SK-N-SH (cell line): Measurements from ENCODE around the gene KLF12. TPM values are rescaled to one million over a fixed set of nuclear protein-coding genes. Genes with fewer than 3 reads are reported as not detected.

Experiments
- CTCF ChIA-PET: fragments of 300-600, 350-600 bp; formaldehyde crosslinking; extraction: SDS; loops from one replicate; lab custom pipeline; 2021; lab: Yijun Ruan, JAX
- POLR2A ChIA-PET: fragments of 350-600 bp; sonication (Branson Sonifier 250); formaldehyde crosslinking; extraction: SDS; loops from one replicate; lab custom pipeline; 2020; ENCODE audit warnings: antibody characterized with exemption, inconsistent platforms; lab: Yijun Ruan, JAX
- DNase-seq: peaks from one replicate; pipeline ENCODE4 v3.0.0; 2012
- H2AFZ ChIP-seq: fragments of 200-600 bp; sonication (generic); 2 replicates; pipeline ENCODE4 v1.8.1; 2016; ENCODE audit warnings: antibody characterized with exemption, mild to moderate bottlenecking, low read depth
- H3F3A ChIP-seq: fragments of 200-600 bp; sonication (generic); replicated peaks from 2 replicates; pipeline ENCODE3; 2016; ENCODE audit warnings: antibody characterized with exemption, mild to moderate bottlenecking; ENCODE audit not compliant: insufficient read depth
- H3K27ac ChIP-seq, 2 experiments: fragments of 200-500 bp in 1 of 2; fragments of 200-600 bp in 1 of 2; sonication (Bioruptor generic) in 1 of 2; sonication (generic), shearing (Covaris generic) in 1 of 2; 2 replicates each; pipeline versions ENCODE4 v1.5.1 to v1.6.1; 2014 to 2016; ENCODE audit warnings: low read depth in 2 of 2, inconsistent platforms in 1 of 2, low read length in 1 of 2, mild to moderate bottlenecking in 1 of 2, mixed read lengths in 1 of 2
- H3K27me3 ChIP-seq: fragments of 200-600 bp; sonication (generic), shearing (Covaris generic); 2 replicates; pipeline ENCODE4 v1.6.1; 2016; ENCODE audit warnings: mixed run types; ENCODE audit not compliant: insufficient read depth
- H3K36me3 ChIP-seq, 2 experiments: fragments of 200-500 bp in 1 of 2; fragments of 200-600 bp in 1 of 2; sonication (Bioruptor generic) in 1 of 2; sonication (generic) in 1 of 2; replicated peaks in 1 of 2; 2 replicates each; pipeline versions ENCODE3 to v1.5.1; 2014 to 2016; ENCODE audit warnings: low read length in 1 of 2, mild to moderate bottlenecking in 1 of 2; ENCODE audit not compliant: insufficient read depth in 2 of 2, control insufficient read depth in 1 of 2
- H3K4me1 ChIP-seq, 2 experiments: fragments of 200-500 bp in 1 of 2; fragments of 200-600 bp in 1 of 2; sonication (Bioruptor generic) in 1 of 2; sonication (generic), shearing (Covaris generic) in 1 of 2; 2 replicates each; pipeline versions ENCODE4 v1.5.1 to v1.6.1; 2014 to 2016; ENCODE audit warnings: low read depth in 1 of 2, low read length in 1 of 2, mixed run types in 1 of 2; ENCODE audit not compliant: insufficient read depth in 2 of 2, control insufficient read depth in 1 of 2
- H3K4me2 ChIP-seq: fragments of 200-600 bp; sonication (generic), shearing (Covaris generic); 2 replicates; pipeline ENCODE4 v1.6.1; 2017; ENCODE audit warnings: mixed run types
- H3K4me3 ChIP-seq, 2 experiments: fragments of 200-500 bp in 1 of 2; fragments of 200-600 bp in 1 of 2; sonication (Bioruptor generic) in 1 of 2; sonication (generic), shearing (Covaris generic) in 1 of 2; 2 replicates each; pipeline versions ENCODE4 v1.5.1 to v1.8.1; 2014 to 2016; ENCODE audit warnings: low read depth in 2 of 2, inconsistent platforms in 1 of 2, low read length in 1 of 2, mild to moderate bottlenecking in 1 of 2, mixed read lengths in 1 of 2, moderate library complexity in 1 of 2
- H3K79me2 ChIP-seq: fragments of 200-600 bp; sonication (generic); 2 replicates; pipeline ENCODE4 v1.8.1; 2017; ENCODE audit warnings: mild to moderate bottlenecking; ENCODE audit not compliant: insufficient read depth
- H3K9ac ChIP-seq: fragments of 200-600 bp; sonication (generic); 2 replicates; pipeline ENCODE4 v1.6.1; 2017; ENCODE audit warnings: mixed run types
- H3K9me2 ChIP-seq: fragments of 200-600 bp; sonication (generic); 2 replicates; pipeline ENCODE4 v1.6.1; 2017; ENCODE audit warnings: mixed run types
- H3K9me3 ChIP-seq: fragments of 200-600 bp; sonication (generic); 2 replicates; pipeline ENCODE4 v1.6.1; 2017; ENCODE audit warnings: mixed run types, mild to moderate bottlenecking, moderate library complexity
- H4K20me1 ChIP-seq: fragments of 200-600 bp; sonication (generic); 2 replicates; pipeline ENCODE4 v1.6.1; 2017; ENCODE audit warnings: mild to moderate bottlenecking, mixed run types; ENCODE audit not compliant: insufficient read depth
- CHD2 ChIP-seq: fragments of 150-350 bp; IDR thresholded peaks from 2 replicates; pipeline ENCODE4 v1.6.1; 2018; ENCODE audit warnings: low read length; ENCODE audit not compliant: partially characterized antibody
- EZH2phosphoT487 ChIP-seq: fragments of 200-600 bp; sonication (generic); IDR thresholded peaks from 2 replicates; pipeline ENCODE4 v1.6.1; 2017; ENCODE audit warnings: low read depth, mixed run types, mild to moderate bottlenecking, antibody characterized with exemption, moderate library complexity, borderline replicate concordance
- FOSL2 ChIP-seq: IDR thresholded peaks from 2 replicates; pipeline ENCODE4 v1.4.0; 2012; ENCODE audit warnings: low read depth, mild to moderate bottlenecking, moderate library complexity, borderline replicate concordance
- FOXM1 ChIP-seq: IDR thresholded peaks from 2 replicates; pipeline ENCODE4 v1.4.0; 2012; ENCODE audit warnings: low read depth, mild to moderate bottlenecking
- MXI1 ChIP-seq: IDR thresholded peaks from 2 replicates; pipeline ENCODE4 v1.6.1; 2012; ENCODE audit warnings: mild to moderate bottlenecking, low read depth, low read length, improper control_type of control experiment
- POLR2AphosphoS5 ChIP-seq: IDR thresholded peaks from 2 replicates; pipeline ENCODE4 v1.6.1; 2012; ENCODE audit warnings: low read depth, low read length
- RAD21 ChIP-seq: IDR thresholded peaks from 2 replicates; pipeline ENCODE4 v1.6.1; 2012; ENCODE audit warnings: mild to moderate bottlenecking, low read length
- SMC3 ChIP-seq: IDR thresholded peaks from 2 replicates; pipeline ENCODE4 v1.6.1; 2012; ENCODE audit warnings: low read depth, low read length, improper control_type of control experiment
- YY1 ChIP-seq: IDR thresholded peaks from 2 replicates; pipeline ENCODE4 v1.4.0; 2012; ENCODE audit warnings: low read depth, mild to moderate bottlenecking
- WGBS: methylation state at CpG from one replicate; pipeline ENCODE4 v1.1.6; 2017; ENCODE audit warnings: low lambda C conversion rate; 5-methylcytosine and 5-hydroxymethylcytosine counted together
- polyA plus RNA-seq, 3 experiments: library from polyadenylated mRNA; depleted of rRNA; stranded (reverse); fragments of >200 nt; gene quantifications; 2 replicates each; pipeline ENCODE4 v1.2.3, GENCODE V29; 2012
- TF ChIP-seq, protein P1 (sequence below): fragments of 150-350 bp; IDR thresholded peaks from 2 replicates; pipeline ENCODE4 v1.6.1; 2017; ENCODE audit warnings: antibody characterized with exemption, low read length, low read depth, borderline replicate concordance
- TF ChIP-seq, protein P2 (sequence below): IDR thresholded peaks from 2 replicates; pipeline ENCODE4 v1.6.1; 2012; ENCODE audit warnings: mild to moderate bottlenecking, low read depth, low read length, moderate library complexity

Gene KLF12
- polyA plus RNA-seq, 1 of the 3 experiments (the other 2 are of a cell fraction), result 2.4 TPM

DNA sequence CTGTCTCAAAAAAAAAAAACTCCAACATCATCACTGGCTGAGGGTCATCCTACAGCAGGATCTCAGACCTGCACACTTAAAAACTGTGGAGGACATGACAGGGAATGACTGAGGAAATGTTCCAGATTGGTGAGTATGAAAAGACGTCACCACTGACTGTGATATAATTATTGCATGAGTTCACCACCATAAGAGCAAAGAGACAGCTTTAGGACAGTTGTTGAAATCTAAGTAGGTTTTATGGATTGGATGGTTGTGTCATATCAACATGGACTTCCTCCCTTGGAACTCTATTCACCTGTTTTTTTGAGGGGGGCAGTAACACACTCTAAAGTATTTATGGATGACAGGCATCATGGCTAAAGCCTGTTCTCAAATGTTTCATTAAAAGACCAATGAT is 31.5 kb downstream of the KLF12 start:
- WGBS, result 100% methylated on average over 1 of the region's 1 CpG
- CTCF ChIA-PET, result no interaction called here
- Histone ChIP-seq H3K27ac (no peak overlapping the region), H3K79me2 (peaks cover 89% of the 10 kb centered on the region)
- TF ChIP-seq SMC3 (no peak), EZH2phosphoT487 (no peak), RAD21 (no peak), YY1 (no peak), MXI1 (no peak)
- TF ChIP-seq, protein P1, sequence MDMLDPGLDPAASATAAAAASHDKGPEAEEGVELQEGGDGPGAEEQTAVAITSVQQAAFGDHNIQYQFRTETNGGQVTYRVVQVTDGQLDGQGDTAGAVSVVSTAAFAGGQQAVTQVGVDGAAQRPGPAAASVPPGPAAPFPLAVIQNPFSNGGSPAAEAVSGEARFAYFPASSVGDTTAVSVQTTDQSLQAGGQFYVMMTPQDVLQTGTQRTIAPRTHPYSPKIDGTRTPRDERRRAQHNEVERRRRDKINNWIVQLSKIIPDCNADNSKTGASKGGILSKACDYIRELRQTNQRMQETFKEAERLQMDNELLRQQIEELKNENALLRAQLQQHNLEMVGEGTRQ, result no peak
- TF ChIP-seq, all 33 proteins: peak for 0
- peaks cover 37% of the 10 kb centered on the region; the same call in 1 of the 2 replicates for H4K20me1 ChIP-seq
- H3K4me1 ChIP-seq, result peaks cover 0 to 4% of the 10 kb centered on the region in 2 experiments; a peak in 3 of 4 replicates
- no peaks in the 10 kb centered on the region for H3K9me2 ChIP-seq
- H3K36me3 ChIP-seq, result peaks cover 0 to 2% of the 10 kb centered on the region in 2 experiments
- H2AFZ ChIP-seq, result no peak overlapping the region
- no peak for DNase-seq
- POLR2A ChIA-PET, result no interaction called here
- H3K9me3 ChIP-seq, result no peaks in the 10 kb centered on the region
- no peak overlapping the region for H3K9ac ChIP-seq
- peaks cover 10% of the 10 kb centered on the region for H3F3A ChIP-seq
- no peak overlapping the region for H3K4me2 ChIP-seq
- H3K4me3 ChIP-seq, result no peak overlapping the region
- no peaks in the 10 kb centered on the region for H3K27me3 ChIP-seq

DNA sequence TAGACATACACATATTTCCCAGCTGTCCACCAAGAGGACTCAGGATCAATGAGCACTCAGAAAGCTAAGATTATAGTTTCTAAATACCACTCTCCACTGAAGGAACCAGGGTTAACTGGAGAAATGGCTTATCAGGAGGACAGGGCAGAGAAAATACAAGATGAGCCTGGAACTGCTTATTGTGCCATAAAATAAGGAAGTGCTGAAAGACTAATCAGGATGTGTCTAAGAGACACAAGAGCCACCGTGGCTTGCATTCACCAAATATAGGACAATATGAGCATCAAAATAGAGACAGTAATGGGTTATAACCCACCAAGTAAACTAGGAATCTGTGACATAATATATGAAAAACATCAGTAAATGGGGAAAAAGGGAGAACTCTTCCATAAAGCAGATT is 32.8 kb downstream of the KLF12 start:
- Histone ChIP-seq H3K27ac (no peak overlapping the region), H3K9ac (no peak overlapping the region), H3K4me3 (no peak overlapping the region), H3K79me2 (peaks cover 80% of the 10 kb centered on the region), H3K4me2 (no peak overlapping the region), H2AFZ (no peak overlapping the region), H3K27me3 (no peaks in the 10 kb centered on the region), H3K9me2 (no peaks in the 10 kb centered on the region), H3K4me1 (peaks cover 0 to 2% of the 10 kb centered on the region in 2 experiments; a peak in 3 of 4 replicates), H4K20me1 (peaks cover 34% of the 10 kb centered on the region; the same call in 1 of the 2 replicates), H3K9me3 (no peaks in the 10 kb centered on the region), H3F3A (peaks cover 7% of the 10 kb centered on the region), H3K36me3 (no peaks in the 10 kb centered on the region)
- DNase-seq, result no peak
- TF ChIP-seq CHD2 (no peak), POLR2AphosphoS5 (no peak), FOSL2 (no peak), EZH2phosphoT487 (no peak), MXI1 (no peak), FOXM1 (no peak), YY1 (no peak)
- TF ChIP-seq, protein P2, sequence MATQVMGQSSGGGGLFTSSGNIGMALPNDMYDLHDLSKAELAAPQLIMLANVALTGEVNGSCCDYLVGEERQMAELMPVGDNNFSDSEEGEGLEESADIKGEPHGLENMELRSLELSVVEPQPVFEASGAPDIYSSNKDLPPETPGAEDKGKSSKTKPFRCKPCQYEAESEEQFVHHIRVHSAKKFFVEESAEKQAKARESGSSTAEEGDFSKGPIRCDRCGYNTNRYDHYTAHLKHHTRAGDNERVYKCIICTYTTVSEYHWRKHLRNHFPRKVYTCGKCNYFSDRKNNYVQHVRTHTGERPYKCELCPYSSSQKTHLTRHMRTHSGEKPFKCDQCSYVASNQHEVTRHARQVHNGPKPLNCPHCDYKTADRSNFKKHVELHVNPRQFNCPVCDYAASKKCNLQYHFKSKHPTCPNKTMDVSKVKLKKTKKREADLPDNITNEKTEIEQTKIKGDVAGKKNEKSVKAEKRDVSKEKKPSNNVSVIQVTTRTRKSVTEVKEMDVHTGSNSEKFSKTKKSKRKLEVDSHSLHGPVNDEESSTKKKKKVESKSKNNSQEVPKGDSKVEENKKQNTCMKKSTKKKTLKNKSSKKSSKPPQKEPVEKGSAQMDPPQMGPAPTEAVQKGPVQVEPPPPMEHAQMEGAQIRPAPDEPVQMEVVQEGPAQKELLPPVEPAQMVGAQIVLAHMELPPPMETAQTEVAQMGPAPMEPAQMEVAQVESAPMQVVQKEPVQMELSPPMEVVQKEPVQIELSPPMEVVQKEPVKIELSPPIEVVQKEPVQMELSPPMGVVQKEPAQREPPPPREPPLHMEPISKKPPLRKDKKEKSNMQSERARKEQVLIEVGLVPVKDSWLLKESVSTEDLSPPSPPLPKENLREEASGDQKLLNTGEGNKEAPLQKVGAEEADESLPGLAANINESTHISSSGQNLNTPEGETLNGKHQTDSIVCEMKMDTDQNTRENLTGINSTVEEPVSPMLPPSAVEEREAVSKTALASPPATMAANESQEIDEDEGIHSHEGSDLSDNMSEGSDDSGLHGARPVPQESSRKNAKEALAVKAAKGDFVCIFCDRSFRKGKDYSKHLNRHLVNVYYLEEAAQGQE, result no peak
- TF ChIP-seq, protein P1, result no peak
- WGBS, result 95% methylated on average over 1 of the region's 1 CpG
- ChIA-PET POLR2A (no interaction called here), CTCF (no interaction called here)
